Measurements from ENCODE around the gene TIMELESS.
A peak's percentile ranks its signal among the peaks of the same experiment; 100 is the strongest.

Gene TIMELESS

DNA sequence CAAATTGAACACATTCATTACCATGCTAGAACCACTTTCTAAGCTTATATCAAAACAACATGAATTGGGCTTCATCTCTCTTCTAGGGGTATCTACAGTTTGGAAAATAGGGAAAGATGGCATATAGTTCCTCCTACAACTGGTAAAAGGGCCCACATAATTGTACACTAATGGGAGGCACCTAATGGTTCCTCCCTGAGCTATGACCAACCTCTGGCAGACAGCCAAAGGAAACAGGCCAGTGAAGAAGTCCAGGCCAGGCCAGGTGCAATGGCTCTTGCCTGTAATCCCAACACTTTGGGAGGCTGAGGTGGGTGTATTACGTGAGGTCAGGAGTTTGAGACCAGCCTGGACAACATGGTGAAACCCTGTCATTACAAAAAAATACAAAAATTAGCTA lies 63.4 kb downstream of the TIMELESS start:
- in situ Hi-C loops (cut with HindIII; ENCODE audit: low pct_unique_long_range_greater_than_20kb, low sequenced_read_pairs), result no loop called here
- DNase-seq (ENCODE audit: low read depth in 1 of 2, low spot score in 1 of 2), result peak in 1 of 2 experiments; percentile 53
- no peak for TF ChIP-seq JUND (IDR thresholded peaks at IDR 0.05; ENCODE audit: low read depth)

DNA sequence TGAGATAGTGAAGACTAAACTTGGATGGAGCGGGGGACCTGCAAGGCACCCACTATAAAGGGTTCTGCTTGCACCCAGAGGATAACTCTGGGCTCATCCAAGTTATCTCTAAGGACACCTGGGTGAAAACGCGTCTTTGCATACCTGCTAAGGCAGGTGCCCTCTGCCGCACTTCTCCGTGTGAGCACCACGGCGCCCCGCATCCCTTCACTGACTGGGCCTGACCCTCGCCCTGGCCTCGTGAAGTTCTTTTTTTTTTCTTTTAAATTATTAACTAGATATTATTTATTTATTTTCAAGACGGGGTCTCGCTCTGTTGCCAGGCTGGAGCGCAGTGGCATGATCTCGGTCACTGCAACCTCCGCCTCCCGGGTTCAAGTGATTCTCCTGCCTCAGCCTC lies 66.6 kb downstream of the TIMELESS start:
- no peak for DNase-seq (ENCODE audit: low read depth in 1 of 2, low spot score in 1 of 2)
- in situ Hi-C loops (cut with HindIII; ENCODE audit: low pct_unique_long_range_greater_than_20kb, low sequenced_read_pairs), result no loop called here
- no peak for TF ChIP-seq JUND (IDR thresholded peaks at IDR 0.05; ENCODE audit: low read depth)

- in situ Hi-C loops (cut with HindIII; ENCODE audit: low pct_unique_long_range_greater_than_20kb, low sequenced_read_pairs), result no loop called here
Measured at GRCh38 chr12:56377989-56378316, 71.3 kb downstream of the TIMELESS start.

DNA sequence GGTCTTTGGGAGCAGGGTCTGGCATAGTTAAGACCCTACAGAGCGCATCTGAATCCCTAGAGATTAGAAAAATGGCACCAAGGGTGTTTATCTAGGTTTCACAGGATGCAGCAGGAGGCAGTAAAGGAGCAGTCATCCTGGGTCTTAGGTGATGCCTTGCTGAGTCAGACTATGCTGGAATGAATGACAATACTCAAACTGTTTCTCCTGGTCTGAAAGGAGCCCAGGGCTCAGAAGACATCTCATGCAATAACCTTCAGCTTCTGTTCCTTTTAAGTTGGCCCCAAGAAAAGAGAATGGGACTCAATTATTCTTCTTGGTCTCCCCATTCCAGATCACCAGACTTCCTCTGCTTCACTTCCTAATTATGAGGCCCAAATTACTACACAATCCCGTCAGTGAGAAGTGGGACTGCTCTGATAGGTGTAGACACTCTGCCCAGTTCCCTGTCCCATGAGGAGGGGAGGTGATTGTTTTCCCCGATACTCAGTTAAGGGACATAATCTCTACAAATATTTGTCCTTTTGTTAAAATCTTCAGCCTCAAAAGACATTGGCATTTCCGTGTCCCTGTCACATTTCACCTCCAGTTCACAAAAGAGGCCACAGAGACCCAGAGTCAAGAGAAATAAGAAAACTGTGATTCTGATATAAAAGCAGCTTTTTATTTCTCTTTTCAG lies 71.8 kb downstream of the TIMELESS start:
- DNase-seq (ENCODE audit: low read depth in 1 of 2, low spot score in 1 of 2), result peak in 1 of 2 experiments; percentile 29
- TF ChIP-seq JUND (IDR thresholded peaks at IDR 0.05; ENCODE audit: low read depth), result no peak
- in situ Hi-C loops (cut with HindIII; ENCODE audit: low pct_unique_long_range_greater_than_20kb, low sequenced_read_pairs), result no loop called here

More at GRCh38 chr12:56377989-56378316, 71.3 kb downstream of the TIMELESS start:
- no peak for DNase-seq (ENCODE audit: low read depth in 1 of 2, low spot score in 1 of 2)
- TF ChIP-seq JUND (IDR thresholded peaks at IDR 0.05; ENCODE audit: low read depth), result no peak

DNA sequence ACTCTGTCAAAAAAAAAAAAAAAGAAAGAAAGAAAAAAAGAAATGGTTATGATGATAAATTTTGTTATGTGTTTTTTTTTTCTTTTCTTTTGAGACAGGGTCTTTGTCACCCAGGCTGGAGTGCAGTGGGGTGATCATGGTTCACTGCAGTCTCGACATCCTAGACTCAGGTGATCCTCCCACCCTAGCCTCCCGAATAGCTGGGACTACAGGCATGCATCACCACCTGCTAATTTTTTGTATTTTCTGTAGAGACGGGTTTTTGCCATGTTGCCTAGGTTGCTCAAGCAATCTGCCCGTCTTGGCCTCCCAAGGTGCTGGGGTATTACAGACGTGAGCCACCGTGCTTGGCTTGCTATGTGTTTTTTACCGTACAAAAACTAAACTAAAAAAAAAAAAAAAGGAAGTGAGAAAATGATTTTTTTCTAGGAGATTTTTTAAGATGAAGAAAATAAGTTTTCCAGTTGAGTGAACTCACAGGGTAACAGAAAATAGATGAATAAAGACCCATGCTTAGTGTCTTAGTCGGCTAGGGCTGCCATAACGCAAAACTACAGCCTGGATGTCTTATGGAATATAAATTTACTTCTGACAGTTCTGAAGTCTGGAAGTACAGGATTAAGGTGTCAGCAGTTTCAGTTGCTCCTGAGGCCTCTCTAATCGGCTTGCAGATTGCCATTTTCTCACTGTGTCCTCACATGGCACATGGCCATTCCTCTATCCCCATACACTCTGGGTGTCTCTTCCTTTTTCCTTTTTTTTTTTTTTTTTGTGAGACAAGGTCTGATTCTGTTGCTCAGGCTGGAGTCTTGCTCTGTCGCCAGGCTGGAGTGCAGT lies 73.4 kb downstream of the TIMELESS start:
- no peak for TF ChIP-seq JUND (IDR thresholded peaks at IDR 0.05; ENCODE audit: low read depth)
- DNase-seq (ENCODE audit: low read depth in 1 of 2, low spot score in 1 of 2), result no peak
- in situ Hi-C loops (cut with HindIII; ENCODE audit: low pct_unique_long_range_greater_than_20kb, low sequenced_read_pairs), result no loop called here

DNA sequence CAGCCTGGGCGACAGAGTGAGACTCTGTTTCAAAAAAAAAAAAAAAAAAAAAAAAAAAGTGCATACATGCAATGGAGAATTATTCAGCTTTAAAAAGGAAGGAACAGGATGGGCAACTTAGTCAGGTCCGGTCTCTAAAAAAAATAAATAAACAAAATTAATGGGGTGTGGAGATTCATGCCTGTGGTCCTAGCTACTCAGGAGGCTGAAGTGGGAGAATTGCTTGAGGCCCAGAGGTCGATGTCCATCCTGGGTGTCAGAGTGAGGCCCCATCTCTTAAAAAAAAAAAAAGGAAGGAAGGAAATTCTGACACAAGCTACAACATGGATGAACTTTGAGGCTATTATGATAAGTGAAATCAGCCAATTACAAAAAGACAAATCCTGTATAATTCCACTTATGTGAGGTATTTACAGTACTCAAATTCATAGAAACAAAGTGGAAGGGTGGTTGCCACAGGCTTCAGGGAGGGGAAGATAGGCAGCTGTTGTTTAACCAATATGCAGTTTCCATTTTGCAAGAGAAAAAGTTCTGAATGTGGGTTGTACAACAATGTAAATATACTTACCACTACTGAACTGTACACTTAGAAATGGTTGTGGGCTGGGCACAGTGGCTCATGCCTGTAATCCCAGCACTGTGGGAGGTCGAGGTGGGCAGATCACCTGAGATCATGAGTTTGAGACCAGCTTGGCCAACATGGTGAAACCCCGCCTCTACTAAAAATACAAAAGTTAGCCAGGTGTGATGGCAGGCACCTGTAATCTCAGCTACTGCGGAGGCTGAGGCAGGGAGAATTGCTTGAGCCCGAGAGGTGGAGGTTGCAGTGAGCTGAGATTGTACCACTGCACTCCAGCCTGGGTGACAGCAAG lies 74.3 kb downstream of the TIMELESS start:
- in situ Hi-C loops (cut with HindIII; ENCODE audit: low pct_unique_long_range_greater_than_20kb, low sequenced_read_pairs), result no loop called here
- DNase-seq (ENCODE audit: low read depth in 1 of 2, low spot score in 1 of 2), result no peak
- TF ChIP-seq JUND (IDR thresholded peaks at IDR 0.05; ENCODE audit: low read depth), result no peak

- in situ Hi-C loops (cut with HindIII; ENCODE audit: low pct_unique_long_range_greater_than_20kb, low sequenced_read_pairs), result no loop called here
- DNase-seq (ENCODE audit: low read depth in 1 of 2, low spot score in 1 of 2), result no peak
- TF ChIP-seq JUND (IDR thresholded peaks at IDR 0.05; ENCODE audit: low read depth), result no peak
Measured at GRCh38 chr12:56373515-56373914, 75.7 kb downstream of the TIMELESS start.

GRCh38 chr12:56366948-56367347 lies 82.3 kb downstream of the TIMELESS start:
- in situ Hi-C loops (cut with HindIII; ENCODE audit: low pct_unique_long_range_greater_than_20kb, low sequenced_read_pairs), result no loop called here

More at GRCh38 chr12:56366948-56367347, 82.3 kb downstream of the TIMELESS start:
- no peak for DNase-seq (ENCODE audit: low read depth in 1 of 2, low spot score in 1 of 2)
- no peak for TF ChIP-seq JUND (IDR thresholded peaks at IDR 0.05; ENCODE audit: low read depth)
